ENCODE data around the gene IRF8. TPM values are rescaled to one million over a fixed set of nuclear protein-coding genes. Genes with fewer than 3 reads are reported as not detected.

Gene IRF8
- total and polyA plus RNA-seq, 2 of the 13 experiments (the other 11 are each of a cell fraction or from before 2014, with no cell fraction given), result not detected

- TF ChIP-seq ZBTB4 (CRISPR knock-in tag; IDR thresholded peaks at IDR 0.05; ENCODE audit: borderline replicate concordance) (no peak), POGZ (CRISPR knock-in tag; IDR thresholded peaks at IDR 0.05) (peak; percentile 15; the same call in 1 of the 2 replicates), PRDM10 (CRISPR knock-in tag; IDR thresholded peaks at IDR 0.05; ENCODE audit: low read depth) (no peak), POLR2A (IDR thresholded peaks at IDR 0.05; ENCODE audit: insufficient read depth in 1 of 2, low read depth in 2 of 2, low read length in 2 of 2) (no peak), ZNF768 (CRISPR knock-in tag; IDR thresholded peaks at IDR 0.05) (peak; percentile 23; the same call in 1 of the 2 replicates), PATZ1 (CRISPR knock-in tag; IDR thresholded peaks at IDR 0.05) (no peak), TEAD3 (CRISPR knock-in tag; optimal IDR thresholded peaks at IDR 0.05; ENCODE audit: borderline replicate concordance) (peak; percentile 32), AHDC1 (CRISPR knock-in tag; IDR thresholded peaks at IDR 0.05; ENCODE audit: borderline replicate concordance) (0 out of 2 replicates have a peak, but pooled peaks have one; percentile 25)
Observed at GRCh38 chr16:85916141-85916890, 17.4 kb downstream of the IRF8 start (continued).

Data from HepG2 (cell line).